HG03439 (cell line): ENCODE data around the gene ZMYM4.

ENCODE experiments used
- ATAC-seq: cut with Tn5 transposase; IDR thresholded peaks from one replicate; pipeline ENCODE4 v1.9.1; 2021; ENCODE audit warnings: mild to moderate bottlenecking, moderate library complexity; ENCODE audit not compliant: unreplicated experiment

The ZMYM4 gene

GRCh38 chr1:35394386-35394785 lies 125.9 kb downstream of the ZMYM4 start:
- no peak for ATAC-seq

- ATAC-seq = no peak
Measured at GRCh38 chr1:35398739-35399138, 130.2 kb downstream of the ZMYM4 start.

GRCh38 chr1:35401049-35401448 lies 132.5 kb downstream of the ZMYM4 start:
- ATAC-seq = no peak

- ATAC-seq = no peak
Measured at GRCh38 chr1:35406103-35406502, 137.6 kb downstream of the ZMYM4 start.

- no peak for ATAC-seq
Measured at GRCh38 chr1:35407743-35408142, 139.2 kb downstream of the ZMYM4 start.

- ATAC-seq = no peak
Measured at GRCh38 chr1:35408925-35409324, 140.4 kb downstream of the ZMYM4 start.

- ATAC-seq = no peak
Measured at GRCh38 chr1:35426097-35426586, 157.6 kb downstream of the ZMYM4 start.

GRCh38 chr1:35428360-35428759 lies 159.9 kb downstream of the ZMYM4 start:
- ATAC-seq = no peak

GRCh38 chr1:35430762-35431161 lies 162.3 kb downstream of the ZMYM4 start:
- no peak for ATAC-seq

GRCh38 chr1:35431173-35431599 lies 162.7 kb downstream of the ZMYM4 start:
- ATAC-seq = no peak

- ATAC-seq = no peak
Measured at GRCh38 chr1:35432231-35432630, 163.7 kb downstream of the ZMYM4 start.

GRCh38 chr1:35433714-35434113 lies 165.2 kb downstream of the ZMYM4 start:
- no peak for ATAC-seq

GRCh38 chr1:35434703-35435102 lies 166.2 kb downstream of the ZMYM4 start:
- ATAC-seq = no peak

- ATAC-seq = no peak
Measured at GRCh38 chr1:35436078-35436477, 167.6 kb downstream of the ZMYM4 start.

- no peak for ATAC-seq
Measured at GRCh38 chr1:35437200-35437599, 168.7 kb downstream of the ZMYM4 start.

GRCh38 chr1:35439626-35440025 lies 171.1 kb downstream of the ZMYM4 start:
- no peak for ATAC-seq

- no peak for ATAC-seq
Measured at GRCh38 chr1:35441926-35442579, 173.5 kb downstream of the ZMYM4 start.

- no peak for ATAC-seq
Measured at GRCh38 chr1:35442734-35443133, 174.2 kb downstream of the ZMYM4 start.

GRCh38 chr1:35443768-35444518 lies 175.4 kb downstream of the ZMYM4 start:
- no peak for ATAC-seq

GRCh38 chr1:35444519-35444774 lies 175.9 kb downstream of the ZMYM4 start:
- ATAC-seq = no peak

GRCh38 chr1:35447278-35447677 lies 178.8 kb downstream of the ZMYM4 start:
- no peak for ATAC-seq

- no peak for ATAC-seq
Measured at GRCh38 chr1:35448344-35448801, 179.9 kb downstream of the ZMYM4 start.
